Activated CD8-positive, alpha-beta T cell treated with anti-CD3 and anti-CD28 coated beads for 36 hours (primary cell): Measurements from ENCODE around the gene MTRFR. TPM values are rescaled to one million over a fixed set of nuclear protein-coding genes. Genes with fewer than 3 reads are reported as not detected.

Experiments
- ATAC-seq: fragments of 200-7000 bp; cut with Tn5 transposase; one replicate; pipeline ENCODE4 v1.10.0; 2021; ENCODE audit warnings: mild to moderate bottlenecking, moderate library complexity
- CTCF ChIA-PET: fragments of 350-600 bp; sonication (Branson Sonifier 250); formaldehyde crosslinking; loops from one replicate; lab custom pipeline; 2021; ENCODE audit warnings: antibody characterized with exemption; lab: Charles Lee
- POLR2A ChIA-PET: fragments of 350-600 bp; sonication (Branson Sonifier 250); formaldehyde crosslinking; loops from one replicate; lab custom pipeline; 2021; ENCODE audit warnings: antibody characterized with exemption; lab: Charles Lee
- DNase-seq: peaks from one replicate; pipeline ENCODE4 v3.0.0-alpha.2; 2020
- H3K27ac Mint-ChIP-seq: one replicate; pipeline ENCODE4 v1.8.0; 2021; ENCODE audit warnings: mild to moderate bottlenecking, mixed read lengths
- H3K27me3 Mint-ChIP-seq: one replicate; pipeline ENCODE4 v1.8.0; 2021; ENCODE audit warnings: mixed read lengths
- H3K36me3 Mint-ChIP-seq: one replicate; pipeline ENCODE4 v1.8.0; 2021; ENCODE audit warnings: low read depth, mixed read lengths
- H3K4me1 Mint-ChIP-seq: one replicate; pipeline ENCODE4 v1.8.0; 2021; ENCODE audit warnings: low read depth, mixed read lengths
- H3K4me3 Mint-ChIP-seq: one replicate; pipeline ENCODE4 v1.8.0; 2021; ENCODE audit warnings: mild to moderate bottlenecking, moderate library complexity, mixed read lengths
- H3K9me3 Mint-ChIP-seq: one replicate; pipeline ENCODE4 v1.8.0; 2021; ENCODE audit warnings: mixed read lengths
- intact Hi-C: fragments of 100-400 bp; cut with micrococcal nuclease; formaldehyde crosslinking; loops from one replicate; pipeline ENCODE4 v1.10.0; 2022
- total RNA-seq, 2 experiments: library from RNA; stranded (reverse); gene quantifications; one replicate each; pipeline ENCODE4 v1.2.3, GENCODE V29; 2021
- TF ChIP-seq, protein P1 (sequence below): fragments of 200-600 bp; IDR thresholded peaks from one replicate; pipeline ENCODE4 v1.8.0; 2022; ENCODE audit warnings: antibody characterized with exemption, mild to moderate bottlenecking

Gene MTRFR
- total RNA-seq, 2 experiments from 2014 or later = 28.1 to 31.0 TPM

DNA sequence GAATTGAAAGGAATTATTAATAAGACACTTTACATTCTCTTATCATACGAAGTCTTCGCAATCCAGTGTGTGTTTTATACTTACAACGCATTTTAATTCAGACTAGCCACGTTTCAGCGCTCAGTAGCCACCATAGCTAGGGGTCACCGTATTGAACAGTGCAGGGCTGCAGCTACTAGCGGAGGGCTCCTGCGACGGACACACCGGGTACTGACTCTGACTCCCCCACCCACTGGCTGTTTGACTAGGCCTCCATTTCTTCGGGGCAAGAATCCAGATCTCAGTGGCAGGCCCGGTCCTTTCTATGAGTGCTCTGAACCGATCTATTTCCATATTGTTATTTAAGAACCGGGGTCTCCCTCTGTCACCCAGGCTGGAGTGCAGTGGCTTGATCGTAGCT lies 39.9 kb downstream of the MTRFR start:
- CTCF ChIA-PET = no interaction called here
- Mint-ChIP-seq H3K4me1 (peaks cover 20% of the 10 kb centered on the region), H3K27ac (no peak overlapping the region), H3K27me3 (no peaks in the 10 kb centered on the region), H3K36me3 (peaks cover 7% of the 10 kb centered on the region), H3K4me3 (peak overlapping the region; percentile 29), H3K9me3 (no peaks in the 10 kb centered on the region)
- TF ChIP-seq, protein P1, sequence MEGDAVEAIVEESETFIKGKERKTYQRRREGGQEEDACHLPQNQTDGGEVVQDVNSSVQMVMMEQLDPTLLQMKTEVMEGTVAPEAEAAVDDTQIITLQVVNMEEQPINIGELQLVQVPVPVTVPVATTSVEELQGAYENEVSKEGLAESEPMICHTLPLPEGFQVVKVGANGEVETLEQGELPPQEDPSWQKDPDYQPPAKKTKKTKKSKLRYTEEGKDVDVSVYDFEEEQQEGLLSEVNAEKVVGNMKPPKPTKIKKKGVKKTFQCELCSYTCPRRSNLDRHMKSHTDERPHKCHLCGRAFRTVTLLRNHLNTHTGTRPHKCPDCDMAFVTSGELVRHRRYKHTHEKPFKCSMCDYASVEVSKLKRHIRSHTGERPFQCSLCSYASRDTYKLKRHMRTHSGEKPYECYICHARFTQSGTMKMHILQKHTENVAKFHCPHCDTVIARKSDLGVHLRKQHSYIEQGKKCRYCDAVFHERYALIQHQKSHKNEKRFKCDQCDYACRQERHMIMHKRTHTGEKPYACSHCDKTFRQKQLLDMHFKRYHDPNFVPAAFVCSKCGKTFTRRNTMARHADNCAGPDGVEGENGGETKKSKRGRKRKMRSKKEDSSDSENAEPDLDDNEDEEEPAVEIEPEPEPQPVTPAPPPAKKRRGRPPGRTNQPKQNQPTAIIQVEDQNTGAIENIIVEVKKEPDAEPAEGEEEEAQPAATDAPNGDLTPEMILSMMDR = no peak
- DNase-seq = no peak
- ATAC-seq = no peak
- intact Hi-C loops = no loop called here
- POLR2A ChIA-PET = no interaction called here

DNA sequence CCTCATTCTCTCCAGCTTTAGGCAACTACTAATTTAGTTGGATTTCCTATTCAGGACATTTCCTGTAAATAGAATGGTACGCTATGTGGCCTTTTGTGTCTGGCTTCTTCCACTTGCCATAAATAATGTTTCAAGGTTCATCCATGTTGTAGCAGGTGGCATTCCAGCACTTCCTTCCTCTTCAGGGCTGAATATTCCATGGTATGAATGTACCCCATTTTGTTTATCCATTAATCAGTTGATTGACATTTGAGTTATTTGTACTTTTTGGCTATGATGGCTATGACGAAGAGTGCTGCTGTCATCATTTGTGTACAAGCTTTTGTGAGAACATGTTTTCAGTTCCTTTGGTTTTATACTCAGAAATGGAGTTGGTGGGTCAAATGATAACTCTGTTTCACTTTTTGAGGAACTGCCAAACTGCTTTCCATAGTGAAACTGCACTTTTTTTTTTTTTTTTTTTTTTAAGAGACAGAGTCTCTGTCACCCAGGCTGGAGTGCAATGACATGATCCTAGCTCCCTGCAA lies 44.9 kb downstream of the MTRFR start:
- H3K4me1 Mint-ChIP-seq = peaks cover 4% of the 10 kb centered on the region
- CTCF ChIA-PET = interaction anchor here (0.6 kb wide), 1 partner anchor 134 kb away, joined by 3 read pairs; no protein-coding TSS in a partner anchor
- no peak overlapping the region for H3K4me3 Mint-ChIP-seq
- H3K9me3 Mint-ChIP-seq = no peaks in the 10 kb centered on the region
- H3K27me3 Mint-ChIP-seq = no peaks in the 10 kb centered on the region
- no peaks in the 10 kb centered on the region for H3K36me3 Mint-ChIP-seq
- peak; percentile 86 for ATAC-seq
- intact Hi-C loops = no loop called here
- peak; percentile 53 for DNase-seq
- TF ChIP-seq, protein P1 = no peak
- POLR2A ChIA-PET = interaction anchor here (0.9 to 1.5 kb wide), 2 partner anchors 10 to 11 kb away, joined by 3 read pairs; no protein-coding TSS in a partner anchor
- peak overlapping the region; percentile 55 for H3K27ac Mint-ChIP-seq

DNA sequence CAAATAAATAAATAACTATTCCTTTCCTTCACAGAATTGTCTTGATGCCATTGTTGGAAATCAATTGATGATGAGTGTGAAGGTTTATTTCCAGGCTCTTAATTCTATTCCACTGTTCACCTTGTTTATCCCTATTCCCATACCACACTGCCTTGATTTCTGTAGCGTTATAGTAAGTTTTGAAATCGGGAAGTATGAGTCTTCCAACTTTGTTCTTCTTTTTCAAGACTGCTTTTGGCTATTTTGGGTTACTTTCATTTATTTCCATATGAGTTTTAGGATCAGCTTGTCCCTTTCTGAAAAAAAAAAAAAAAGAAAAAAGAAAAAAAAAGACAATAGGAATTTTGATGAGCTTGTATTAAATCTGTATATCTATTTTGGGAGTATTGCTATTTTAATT lies 47.7 kb downstream of the MTRFR start:
- H3K4me3 Mint-ChIP-seq = no peak overlapping the region

DNA sequence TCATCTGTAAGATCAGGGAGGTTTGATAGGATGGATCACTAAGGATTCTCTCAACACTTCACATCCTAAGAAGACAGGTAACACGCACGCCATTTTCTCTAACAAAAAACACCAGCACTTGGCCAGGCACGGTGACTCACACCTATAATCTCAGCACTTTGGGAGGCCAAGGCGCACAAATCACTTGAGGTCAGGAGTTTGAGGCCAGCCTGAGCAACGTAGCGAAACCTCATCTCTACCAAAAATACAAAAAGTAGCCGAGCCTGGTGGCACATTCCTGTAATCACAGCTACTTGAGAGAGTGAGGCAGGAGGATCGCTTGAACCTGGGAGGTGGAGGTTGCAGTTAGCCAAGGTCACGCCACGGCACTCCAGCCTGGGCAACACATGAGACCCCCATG lies 48.9 kb downstream of the MTRFR start:
- Mint-ChIP-seq H3K36me3 (no peaks in the 10 kb centered on the region), H3K27ac (no peak overlapping the region), H3K4me1 (peaks cover 4% of the 10 kb centered on the region), H3K27me3 (no peaks in the 10 kb centered on the region), H3K4me3 (no peak overlapping the region), H3K9me3 (no peaks in the 10 kb centered on the region)
- intact Hi-C loops = no loop called here
- POLR2A ChIA-PET = interaction anchor here (1.1 kb wide), 1 partner anchor 53 kb away, joined by 3 read pairs; no protein-coding TSS in a partner anchor
- ATAC-seq (no peak), DNase-seq (no peak)
- CTCF ChIA-PET = interaction anchor here (0.8 kb wide), 1 partner anchor 70 kb away, joined by 3 read pairs; no protein-coding TSS in a partner anchor
- TF ChIP-seq, protein P1 = no peak

More for the DNA sequence above, 47.7 kb downstream of the MTRFR start:
- Mint-ChIP-seq H3K36me3 (no peaks in the 10 kb centered on the region), H3K4me1 (peaks cover 4% of the 10 kb centered on the region), H3K9me3 (no peaks in the 10 kb centered on the region), H3K27ac (no peak overlapping the region), H3K27me3 (no peaks in the 10 kb centered on the region)
- intact Hi-C loops = no loop called here
- ChIA-PET POLR2A (interaction anchor here (0.6 kb wide), 1 partner anchor 600 kb away, joined by 3 read pairs; no protein-coding TSS in a partner anchor), CTCF (interaction anchor here (1.0 kb wide), 1 partner anchor 43 kb away, joined by 4 read pairs; no protein-coding TSS in a partner anchor)
- TF ChIP-seq, protein P1 = no peak
- DNase-seq (no peak), ATAC-seq (no peak)

DNA sequence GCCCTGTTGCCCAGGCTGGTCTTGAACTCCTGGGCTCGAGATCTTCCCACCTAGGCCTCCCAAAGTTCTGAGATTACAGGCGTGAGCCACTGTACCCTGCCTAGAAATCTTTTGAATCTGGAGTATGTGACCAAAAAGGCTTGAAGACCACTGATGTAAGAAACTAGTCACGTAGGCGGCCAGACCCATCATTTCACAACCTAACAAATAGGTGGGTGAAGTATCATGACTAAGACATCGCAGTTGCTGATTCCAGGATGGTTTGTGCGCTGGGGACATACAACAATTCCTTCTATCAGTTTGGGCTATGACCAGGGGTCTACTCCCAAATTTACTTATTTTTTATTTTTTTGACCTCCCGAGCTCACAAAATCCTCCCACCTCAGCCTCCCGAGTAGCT lies 50.2 kb downstream of the MTRFR start:
- ChIA-PET CTCF (interaction anchor here (0.9 kb wide), 1 partner anchor 18 kb away, joined by 3 read pairs; no protein-coding TSS in a partner anchor), POLR2A (no interaction called here)
- Mint-ChIP-seq H3K4me3 (no peak overlapping the region), H3K4me1 (no peaks in the 10 kb centered on the region), H3K27me3 (no peaks in the 10 kb centered on the region), H3K27ac (no peak overlapping the region), H3K36me3 (no peaks in the 10 kb centered on the region), H3K9me3 (no peaks in the 10 kb centered on the region)
- ATAC-seq (no peak), DNase-seq (no peak)
- intact Hi-C loops = no loop called here
- TF ChIP-seq, protein P1 = no peak
